Endothelial cell (in vitro differentiated cells): ENCODE measurements around the gene PIGO. TPM values are rescaled to one million over a fixed set of nuclear protein-coding genes. Genes with fewer than 3 reads are reported as not detected.

Experiments
- DNase-seq: peaks from one replicate; pipeline ENCODE4 v3.0.0; 2021; ENCODE audit warnings: low spot score
- H3K27ac Mint-ChIP-seq: one replicate; pipeline ENCODE4 v1.8.0; 2021; ENCODE audit warnings: mixed read lengths, inconsistent platforms; ENCODE audit not compliant: unreplicated experiment
- H3K27me3 Mint-ChIP-seq: one replicate; pipeline ENCODE4 v1.8.0; 2021; ENCODE audit warnings: mild to moderate bottlenecking, moderate library complexity, mixed read lengths, inconsistent platforms; ENCODE audit not compliant: unreplicated experiment
- H3K36me3 Mint-ChIP-seq: one replicate; pipeline ENCODE4 v1.8.0; 2021; ENCODE audit warnings: mild to moderate bottlenecking, low read depth, mixed read lengths, inconsistent platforms; ENCODE audit not compliant: unreplicated experiment
- H3K4me1 Mint-ChIP-seq: one replicate; pipeline ENCODE4 v1.8.0; 2021; ENCODE audit warnings: mild to moderate bottlenecking, mixed read lengths, inconsistent platforms; ENCODE audit not compliant: unreplicated experiment
- H3K4me3 Mint-ChIP-seq: one replicate; pipeline ENCODE4 v1.8.0; 2021; ENCODE audit warnings: mild to moderate bottlenecking, mixed read lengths, inconsistent platforms; ENCODE audit not compliant: unreplicated experiment
- H3K9me3 Mint-ChIP-seq: one replicate; pipeline ENCODE4 v1.8.0; 2021; ENCODE audit warnings: mixed read lengths, inconsistent platforms; ENCODE audit not compliant: unreplicated experiment
- CTCF ChIP-seq: fragments of 200-600 bp; sonication (generic); IDR thresholded peaks from one replicate; pipeline ENCODE4 v1.5.0; 2021; ENCODE audit warnings: antibody characterized with exemption; ENCODE audit not compliant: unreplicated experiment
- total RNA-seq: library from RNA; stranded (reverse); fragmentation: NEBNext Ultra II Directional; extraction: Animal tissue kit (Norgen Biotek cat#: 25700); gene quantifications from one replicate; pipeline ENCODE4 v1.2.1, GENCODE V29; 2021; ENCODE audit not compliant: unreplicated experiment

The PIGO gene
- total RNA-seq, 1 donor from 2014 or later: 20.3 TPM

DNA sequence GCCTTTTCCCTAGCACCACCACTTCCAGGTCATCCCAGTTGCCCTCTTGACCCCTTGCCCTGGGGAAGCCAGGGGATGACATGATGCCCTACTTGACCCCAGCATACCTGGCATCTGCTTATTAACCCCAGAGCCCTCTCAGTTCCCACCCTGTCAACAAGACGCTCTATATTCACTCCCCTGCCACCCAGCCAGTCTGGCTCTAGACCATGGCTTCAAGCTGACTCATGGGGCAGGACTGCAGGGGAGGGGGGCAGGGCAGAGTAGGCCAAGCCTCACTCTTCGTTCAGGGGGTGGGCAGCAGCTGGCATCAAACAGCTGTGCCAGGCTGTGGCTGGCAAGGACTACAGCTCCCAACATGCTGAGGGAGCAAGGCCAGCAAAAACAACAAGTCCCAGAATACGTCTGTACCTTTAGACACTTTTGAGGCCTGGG lies 14.0 kb upstream of the PIGO start:
- H3K27ac Mint-ChIP-seq: peak overlapping the region; percentile 67
- H3K36me3 Mint-ChIP-seq: peaks cover 24% of the 10 kb centered on the region
- H3K4me1 Mint-ChIP-seq: peaks cover 26% of the 10 kb centered on the region
- peak overlapping the region; percentile 87 for H3K4me3 Mint-ChIP-seq
- H3K27me3 Mint-ChIP-seq: peaks cover 11% of the 10 kb centered on the region
- H3K9me3 Mint-ChIP-seq: no peaks in the 10 kb centered on the region
- no peak for DNase-seq
- TF ChIP-seq CTCF: no peak

GRCh38 chr9:35108946-35109575 lies 12.7 kb upstream of the PIGO start:
- no peak overlapping the region for H3K27ac Mint-ChIP-seq
- peaks cover 31% of the 10 kb centered on the region for H3K36me3 Mint-ChIP-seq
- no peak for TF ChIP-seq CTCF
- H3K27me3 Mint-ChIP-seq: peaks cover 15% of the 10 kb centered on the region
- H3K4me3 Mint-ChIP-seq: peak overlapping the region; percentile 74
- peaks cover 24% of the 10 kb centered on the region for H3K4me1 Mint-ChIP-seq
- no peaks in the 10 kb centered on the region for H3K9me3 Mint-ChIP-seq
- no peak for DNase-seq

GRCh38 chr9:35108461-35108860 lies 12.1 kb upstream of the PIGO start:
- H3K27ac Mint-ChIP-seq: no peak overlapping the region
- peaks cover 32% of the 10 kb centered on the region for H3K36me3 Mint-ChIP-seq
- H3K27me3 Mint-ChIP-seq: peaks cover 20% of the 10 kb centered on the region
- DNase-seq: no peak
- no peak for TF ChIP-seq CTCF
- H3K4me3 Mint-ChIP-seq: no peak overlapping the region
- H3K4me1 Mint-ChIP-seq: peaks cover 24% of the 10 kb centered on the region
- H3K9me3 Mint-ChIP-seq: no peaks in the 10 kb centered on the region

- H3K27me3 Mint-ChIP-seq: peaks cover 27% of the 10 kb centered on the region
- H3K4me1 Mint-ChIP-seq: peaks cover 31% of the 10 kb centered on the region
- H3K27ac Mint-ChIP-seq: no peak overlapping the region
- no peak overlapping the region for H3K4me3 Mint-ChIP-seq
- no peak for TF ChIP-seq CTCF
- peaks cover 39% of the 10 kb centered on the region for H3K36me3 Mint-ChIP-seq
- DNase-seq: no peak
- no peaks in the 10 kb centered on the region for H3K9me3 Mint-ChIP-seq
Observed at GRCh38 chr9:35107297-35108290, 11.2 kb upstream of the PIGO start.
